Activated T-helper 2 cell treated with anti-CD3 and anti-CD28 coated beads, Interferon-gamma antibody, Interleukin-2, Interleukin-4, amounts not matched to agents 10 μg/mL and 5 μg/mL and 100 μg/mL, durations not matched to agents 14 hours and 24 hours and 36 hours (primary cell): ENCODE results near the gene PC. TPM values are rescaled to one million over a fixed set of nuclear protein-coding genes. Genes with fewer than 3 reads are reported as not detected.

Experiments used
- DNase-seq: peaks from one replicate; pipeline ENCODE4 v3.0.0; 2021; ENCODE audit warnings: low spot score
- H3K27ac Mint-ChIP-seq: one replicate; pipeline ENCODE4 v1.8.0; 2021; ENCODE audit warnings: mixed read lengths
- H3K27me3 Mint-ChIP-seq: one replicate; pipeline ENCODE4 v1.8.0; 2021; ENCODE audit warnings: low read depth, mixed read lengths
- H3K36me3 Mint-ChIP-seq: one replicate; pipeline ENCODE4 v1.8.0; 2021; ENCODE audit warnings: low read depth, mixed read lengths
- H3K4me1 Mint-ChIP-seq: one replicate; pipeline ENCODE4 v1.8.0; 2021; ENCODE audit warnings: low read depth, mixed read lengths
- H3K4me3 Mint-ChIP-seq: one replicate; pipeline ENCODE4 v1.8.0; 2021; ENCODE audit warnings: low read depth, mild to moderate bottlenecking, moderate library complexity, mixed read lengths
- H3K9me3 Mint-ChIP-seq: one replicate; pipeline ENCODE4 v1.8.0; 2021; ENCODE audit warnings: mixed read lengths
- intact Hi-C: fragments of 100-400 bp; cut with micrococcal nuclease; formaldehyde crosslinking; loops from one replicate; pipeline ENCODE4 v1.15.1; 2023
- total RNA-seq: library from RNA; stranded (reverse); gene quantifications from 2 replicates; pipeline ENCODE4 v1.2.3, GENCODE V29; 2022

The PC gene
- total RNA-seq, 1 donor from 2014 or later, result 15.4 TPM

GRCh38 chr11:66881451-66881835, 76.7 kb downstream of the PC start:
- Mint-ChIP-seq H3K36me3 (no peaks in the 10 kb centered on the region), H3K9me3 (no peaks in the 10 kb centered on the region), H3K4me3 (no peak overlapping the region), H3K4me1 (peaks cover 7% of the 10 kb centered on the region), H3K27me3 (no peaks in the 10 kb centered on the region), H3K27ac (no peak overlapping the region)
- no peak for DNase-seq
- intact Hi-C loops, result no loop called here

- H3K27ac Mint-ChIP-seq, result no peak overlapping the region
- intact Hi-C loops, result no loop called here
- H3K4me1 Mint-ChIP-seq, result peaks cover 7% of the 10 kb centered on the region
- no peak for DNase-seq
- no peaks in the 10 kb centered on the region for H3K36me3 Mint-ChIP-seq
- no peaks in the 10 kb centered on the region for H3K27me3 Mint-ChIP-seq
- H3K9me3 Mint-ChIP-seq, result no peaks in the 10 kb centered on the region
- H3K4me3 Mint-ChIP-seq, result no peak overlapping the region
These were observed 77.4 kb downstream of the PC start for GRCh38 chr11:66880496-66881450.

GRCh38 chr11:66879999-66880398, 78.2 kb downstream of the PC start:
- no peak for DNase-seq
- intact Hi-C loops, result no loop called here
- H3K4me1 Mint-ChIP-seq, result peaks cover 7% of the 10 kb centered on the region
- no peak overlapping the region for H3K4me3 Mint-ChIP-seq
- H3K27ac Mint-ChIP-seq, result no peak overlapping the region
- no peaks in the 10 kb centered on the region for H3K27me3 Mint-ChIP-seq
- H3K36me3 Mint-ChIP-seq, result no peaks in the 10 kb centered on the region
- H3K9me3 Mint-ChIP-seq, result no peaks in the 10 kb centered on the region

- no peak overlapping the region for H3K4me3 Mint-ChIP-seq
- H3K9me3 Mint-ChIP-seq, result no peaks in the 10 kb centered on the region
- no peak overlapping the region for H3K27ac Mint-ChIP-seq
- H3K36me3 Mint-ChIP-seq, result no peaks in the 10 kb centered on the region
- H3K27me3 Mint-ChIP-seq, result no peaks in the 10 kb centered on the region
- H3K4me1 Mint-ChIP-seq, result peaks cover 7% of the 10 kb centered on the region
- intact Hi-C loops, result no loop called here
- DNase-seq, result no peak
These were observed 78.6 kb downstream of the PC start for GRCh38 chr11:66879583-66879982.

- Mint-ChIP-seq H3K27me3 (peaks cover 1% of the 10 kb centered on the region), H3K4me1 (peaks cover 7% of the 10 kb centered on the region)
These were observed 79.2 kb downstream of the PC start for GRCh38 chr11:66879000-66879399.

GRCh38 chr11:66878474-66878873, 79.7 kb downstream of the PC start:
- no peak overlapping the region for H3K4me3 Mint-ChIP-seq
- H3K36me3 Mint-ChIP-seq, result no peaks in the 10 kb centered on the region
- H3K27ac Mint-ChIP-seq, result no peak overlapping the region
- DNase-seq, result no peak
- H3K4me1 Mint-ChIP-seq, result peaks cover 7% of the 10 kb centered on the region
- intact Hi-C loops, result no loop called here
- no peaks in the 10 kb centered on the region for H3K9me3 Mint-ChIP-seq
- H3K27me3 Mint-ChIP-seq, result peaks cover 1% of the 10 kb centered on the region

More at GRCh38 chr11:66879000-66879399, 79.2 kb downstream of the PC start:
- DNase-seq, result no peak
- Mint-ChIP-seq H3K27ac (no peak overlapping the region), H3K9me3 (no peaks in the 10 kb centered on the region), H3K4me3 (no peak overlapping the region), H3K36me3 (no peaks in the 10 kb centered on the region)
- intact Hi-C loops, result no loop called here

- no peaks in the 10 kb centered on the region for H3K9me3 Mint-ChIP-seq
- no peak overlapping the region for H3K27ac Mint-ChIP-seq
- peaks cover 1% of the 10 kb centered on the region for H3K27me3 Mint-ChIP-seq
- peaks cover 7% of the 10 kb centered on the region for H3K4me1 Mint-ChIP-seq
- no peak for DNase-seq
- no peak overlapping the region for H3K4me3 Mint-ChIP-seq
- H3K36me3 Mint-ChIP-seq, result no peaks in the 10 kb centered on the region
- intact Hi-C loops, result no loop called here
These were observed 80.4 kb downstream of the PC start for GRCh38 chr11:66877588-66878385.

- DNase-seq, result no peak
- no peaks in the 10 kb centered on the region for H3K36me3 Mint-ChIP-seq
These were observed 82.8 kb downstream of the PC start for GRCh38 chr11:66875378-66875777.

GRCh38 chr11:66874232-66874631, 84.0 kb downstream of the PC start:
- Mint-ChIP-seq H3K4me3 (no peak overlapping the region), H3K27me3 (peaks cover 1% of the 10 kb centered on the region), H3K36me3 (no peaks in the 10 kb centered on the region), H3K4me1 (peaks cover 4% of the 10 kb centered on the region), H3K9me3 (no peaks in the 10 kb centered on the region), H3K27ac (no peak overlapping the region)
- no peak for DNase-seq
- intact Hi-C loops, result no loop called here

More at GRCh38 chr11:66875378-66875777, 82.8 kb downstream of the PC start:
- no peaks in the 10 kb centered on the region for H3K9me3 Mint-ChIP-seq
- peaks cover under 1% of the 10 kb centered on the region for H3K4me1 Mint-ChIP-seq
- peaks cover 1% of the 10 kb centered on the region for H3K27me3 Mint-ChIP-seq
- intact Hi-C loops, result no loop called here
- no peak overlapping the region for H3K4me3 Mint-ChIP-seq
- H3K27ac Mint-ChIP-seq, result no peak overlapping the region

GRCh38 chr11:66871521-66871901, 86.7 kb downstream of the PC start:
- Mint-ChIP-seq H3K4me1 (peaks cover 13% of the 10 kb centered on the region), H3K27ac (no peak overlapping the region), H3K36me3 (no peaks in the 10 kb centered on the region), H3K27me3 (peaks cover 1% of the 10 kb centered on the region), H3K4me3 (no peak overlapping the region), H3K9me3 (no peaks in the 10 kb centered on the region)
- intact Hi-C loops, result no loop called here
- DNase-seq, result no peak

GRCh38 chr11:66870616-66871520, 87.3 kb downstream of the PC start:
- Mint-ChIP-seq H3K4me3 (no peak overlapping the region), H3K4me1 (peaks cover 13% of the 10 kb centered on the region), H3K27me3 (peaks cover 1% of the 10 kb centered on the region)

GRCh38 chr11:66870131-66870530, 88.1 kb downstream of the PC start:
- DNase-seq, result no peak
- Mint-ChIP-seq H3K9me3 (no peaks in the 10 kb centered on the region), H3K4me1 (peaks cover 13% of the 10 kb centered on the region), H3K27ac (no peak overlapping the region), H3K27me3 (peaks cover 1% of the 10 kb centered on the region), H3K36me3 (no peaks in the 10 kb centered on the region), H3K4me3 (no peak overlapping the region)
- intact Hi-C loops, result no loop called here

More at GRCh38 chr11:66870616-66871520, 87.3 kb downstream of the PC start:
- H3K27ac Mint-ChIP-seq, result no peak overlapping the region
- H3K36me3 Mint-ChIP-seq, result no peaks in the 10 kb centered on the region
- intact Hi-C loops, result no loop called here
- H3K9me3 Mint-ChIP-seq, result no peaks in the 10 kb centered on the region
- DNase-seq, result no peak
